Lower lobe of right lung (tissue), 2 donors: ENCODE results near the gene UBE2G1. TPM values are rescaled to one million over a fixed set of nuclear protein-coding genes. Genes with fewer than 3 reads are reported as not detected.
"Not testable (repeated sequence)": the region's sequence is repeated elsewhere in the genome, so short reads cannot be mapped to it uniquely, and the experiment has no call there.

ENCODE experiments used
- ATAC-seq, 2 donors: fragments of 200-7000 bp; cut with Tn5 transposase; one replicate each; pipeline ENCODE4 v1.9.1; 2020 to 2022; ENCODE audit warnings: mild to moderate bottlenecking in 2 of 2, moderate library complexity in 2 of 2
- DNase-seq: peaks from one replicate; pipeline ENCODE4 v3.0.0-alpha.2; 2020
- H3K27ac ChIP-seq: fragments of 200-600 bp; one replicate; pipeline ENCODE4 v1.8.0; 2022
- H3K27me3 ChIP-seq: fragments of 200-600 bp; one replicate; pipeline ENCODE4 v1.8.0; 2022; ENCODE audit warnings: low read depth
- H3K36me3 ChIP-seq: fragments of 200-600 bp; one replicate; pipeline ENCODE4 v1.8.0; 2022; ENCODE audit warnings: mild to moderate bottlenecking
- H3K4me1 ChIP-seq: fragments of 200-600 bp; one replicate; pipeline ENCODE4 v1.8.0; 2022
- H3K4me3 ChIP-seq: fragments of 200-600 bp; one replicate; pipeline ENCODE4 v1.8.0; 2022; ENCODE audit warnings: mild to moderate bottlenecking
- H3K9me3 ChIP-seq: fragments of 200-600 bp; one replicate; pipeline ENCODE4 v1.8.0; 2022
- CTCF ChIP-seq: fragments of 200-600 bp; IDR thresholded peaks from one replicate; pipeline ENCODE4 v1.8.0; 2022; ENCODE audit warnings: antibody characterized with exemption, mild to moderate bottlenecking
- intact Hi-C: fragments of 100-400 bp; cut with DNase I; formaldehyde crosslinking; loops from one replicate; pipeline ENCODE4 v1.11.0; 2022
- total RNA-seq: library from RNA; stranded (reverse); fragmentation: NEBNext Ultra II Directional; extraction: Animal tissue kit (Norgen Biotek cat#: 25700); gene quantifications from one replicate; pipeline ENCODE4 v1.2.1, GENCODE V29; 2021
- donor health status: DM: no; HTN: yes; CAD: no; lungs with severe emphysema.

The UBE2G1 gene
- total RNA-seq, 1 donor from 2014 or later: 42.5 TPM

- no peak for TF ChIP-seq CTCF
- H3K4me1 ChIP-seq: peaks cover 36% of the 10 kb centered on the region
- H3K36me3 ChIP-seq: no peaks in the 10 kb centered on the region
- intact Hi-C loops: no loop called here
- H3K4me3 ChIP-seq: no peak overlapping the region
- no peak overlapping the region for H3K27ac ChIP-seq
- DNase-seq: no peak
- no peaks in the 10 kb centered on the region for H3K9me3 ChIP-seq
- ATAC-seq: no peak
- no peaks in the 10 kb centered on the region for H3K27me3 ChIP-seq
Observed at GRCh38 chr17:4357030-4357628, 9.3 kb downstream of the UBE2G1 start.

GRCh38 chr17:4354862-4355514 lies 11.5 kb downstream of the UBE2G1 start:
- no peaks in the 10 kb centered on the region for H3K27me3 ChIP-seq
- DNase-seq: no peak
- no peak overlapping the region for H3K27ac ChIP-seq
- H3K9me3 ChIP-seq: no peaks in the 10 kb centered on the region
- peaks cover 31% of the 10 kb centered on the region for H3K4me1 ChIP-seq
- H3K4me3 ChIP-seq: no peak overlapping the region
- intact Hi-C loops: no loop called here
- no peak for ATAC-seq
- no peaks in the 10 kb centered on the region for H3K36me3 ChIP-seq
- TF ChIP-seq CTCF: no peak

- ATAC-seq (no peak), DNase-seq (no peak)
- intact Hi-C loops: no loop called here
- H3K4me3 ChIP-seq: no peak overlapping the region
- H3K27ac ChIP-seq: no peak overlapping the region
- no peaks in the 10 kb centered on the region for H3K27me3 ChIP-seq
- H3K9me3 ChIP-seq: no peaks in the 10 kb centered on the region
- TF ChIP-seq CTCF: no peak
- no peaks in the 10 kb centered on the region for H3K36me3 ChIP-seq
- peaks cover 24% of the 10 kb centered on the region for H3K4me1 ChIP-seq
Observed at GRCh38 chr17:4354206-4354605, 12.3 kb downstream of the UBE2G1 start.

- H3K27ac ChIP-seq, H3K4me3 ChIP-seq, H3K36me3 ChIP-seq, DNase-seq, intact Hi-C loops, H3K9me3 ChIP-seq, H3K27me3 ChIP-seq, ATAC-seq: not testable (repeated sequence)
- H3K4me1 ChIP-seq: peaks cover 15% of the 10 kb centered on the region
Observed at GRCh38 chr17:4350214-4350613, 16.3 kb downstream of the UBE2G1 start.

- no peaks in the 10 kb centered on the region for H3K36me3 ChIP-seq
- no peaks in the 10 kb centered on the region for H3K9me3 ChIP-seq
- H3K27ac ChIP-seq: no peak overlapping the region
- no peaks in the 10 kb centered on the region for H3K27me3 ChIP-seq
- H3K4me3 ChIP-seq: no peak overlapping the region
- no peak for DNase-seq
- intact Hi-C loops: no loop called here
- H3K4me1 ChIP-seq: peaks cover 26% of the 10 kb centered on the region
- no peak for TF ChIP-seq CTCF
- no peak for ATAC-seq
Observed at GRCh38 chr17:4345581-4346252, 20.8 kb downstream of the UBE2G1 start.

GRCh38 chr17:4344926-4345325 lies 21.5 kb downstream of the UBE2G1 start:
- Histone ChIP-seq H3K36me3 (no peaks in the 10 kb centered on the region), H3K4me1 (peaks cover 26% of the 10 kb centered on the region), H3K4me3 (no peak overlapping the region), H3K9me3 (no peaks in the 10 kb centered on the region), H3K27ac (no peak overlapping the region), H3K27me3 (no peaks in the 10 kb centered on the region)
- DNase-seq (no peak), ATAC-seq (no peak)
- TF ChIP-seq CTCF: no peak
- intact Hi-C loops: no loop called here
